Ovary (tissue), 3 donors: ENCODE measurements around the gene HMG20B.

Experiments
- CTCF ChIP-seq, 3 donors: fragments of 450-650 bp in 2 of 3; fragments of 200-600 bp in 1 of 3; IDR thresholded peaks; one replicate each; pipeline versions ENCODE4 v1.5.1 to v1.8.0; 2016 to 2022; ENCODE audit warnings: antibody characterized with exemption in 3 of 3, mild to moderate bottlenecking in 1 of 3
- EP300 ChIP-seq: sonication (generic); formaldehyde crosslinking; IDR thresholded peaks from one replicate; pipeline ENCODE4 v1.6.1; 2017; ENCODE audit warnings: antibody characterized with exemption
- POLR2A ChIP-seq: fragments of 450-650 bp; IDR thresholded peaks from one replicate; pipeline ENCODE4 v1.6.1; 2017; ENCODE audit warnings: antibody characterized with exemption, mild to moderate bottlenecking, moderate library complexity
- donor health status: DM: no; HTN: no; CAD: no.

DNA sequence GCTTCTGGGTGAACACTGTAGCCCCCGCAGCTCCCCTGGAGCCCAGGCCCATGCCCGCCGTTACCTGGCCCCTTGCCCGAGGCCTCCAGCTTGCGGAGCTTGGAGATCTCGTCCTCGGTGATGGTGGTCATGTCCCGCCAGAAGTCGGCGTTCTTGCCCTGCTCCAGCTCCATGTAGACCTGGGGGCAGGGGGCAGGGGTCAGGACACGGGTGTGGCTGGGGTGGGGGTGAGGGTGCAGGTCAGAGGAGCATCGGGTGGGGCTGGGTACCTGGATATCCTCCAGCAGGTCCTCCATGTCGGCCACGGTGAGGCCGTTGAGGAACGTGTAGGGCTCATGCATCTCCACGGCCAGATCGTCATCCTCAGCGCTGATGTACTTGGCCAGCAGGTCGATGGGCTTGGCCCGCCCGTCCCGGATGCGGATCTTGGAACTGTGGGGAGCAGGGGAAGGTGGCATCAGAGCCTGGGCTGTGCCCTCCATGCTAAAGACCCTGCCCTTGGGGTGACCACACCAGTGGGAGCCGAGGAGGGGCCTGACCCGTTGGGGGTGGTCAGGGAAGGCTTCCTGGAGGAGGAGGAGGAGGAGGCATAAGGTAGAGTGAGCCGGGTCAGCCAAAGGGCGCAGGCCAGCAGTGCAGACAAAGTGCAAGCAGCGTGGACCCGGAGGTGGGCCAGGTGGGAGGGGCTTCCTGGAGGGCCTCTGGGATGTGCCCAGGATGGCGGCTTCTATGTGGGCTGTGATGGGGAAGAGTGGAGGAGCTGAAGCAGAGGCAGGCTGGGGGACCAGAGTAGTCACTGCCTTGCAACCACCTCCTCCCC is 46.3 kb downstream of the HMG20B start:
- TF ChIP-seq POLR2A (no peak), CTCF (IDR thresholded peaks at IDR 0.05) (no peak), EP300 (no peak)
